Fibroblast of villous mesenchyme (primary cell): ENCODE results near the gene GNAL. TPM values are rescaled to one million over a fixed set of nuclear protein-coding genes. Genes with fewer than 3 reads are reported as not detected.
"Not testable (repeated sequence)": the region's sequence is repeated elsewhere in the genome, so short reads cannot be mapped to it uniquely, and the experiment has no call there.

ENCODE experiments used
- DNase-seq: peaks from one replicate; pipeline ENCODE4 v3.0.0-alpha.2; 2010; ENCODE audit warnings: low read depth
- H3K4me3 ChIP-seq: 2 replicates; pipeline ENCODE4 v1.5.1; 2011; ENCODE audit warnings: low read depth, mild to moderate bottlenecking, low read length
- total RNA-seq: library from RNA; depleted of rRNA; stranded (reverse); fragments of >200 nt; gene quantifications from 2 replicates; pipeline ENCODE4 v1.2.3, GENCODE V29; 2012
- TF ChIP-seq, protein P1 (sequence below): IDR thresholded peaks from 2 replicates; pipeline ENCODE4 v1.5.1; 2012; ENCODE audit warnings: low read depth, mild to moderate bottlenecking, low read length; ENCODE audit not compliant: insufficient read depth

The GNAL gene
- total RNA-seq, 1 donor, result under 0.01 TPM

DNA sequence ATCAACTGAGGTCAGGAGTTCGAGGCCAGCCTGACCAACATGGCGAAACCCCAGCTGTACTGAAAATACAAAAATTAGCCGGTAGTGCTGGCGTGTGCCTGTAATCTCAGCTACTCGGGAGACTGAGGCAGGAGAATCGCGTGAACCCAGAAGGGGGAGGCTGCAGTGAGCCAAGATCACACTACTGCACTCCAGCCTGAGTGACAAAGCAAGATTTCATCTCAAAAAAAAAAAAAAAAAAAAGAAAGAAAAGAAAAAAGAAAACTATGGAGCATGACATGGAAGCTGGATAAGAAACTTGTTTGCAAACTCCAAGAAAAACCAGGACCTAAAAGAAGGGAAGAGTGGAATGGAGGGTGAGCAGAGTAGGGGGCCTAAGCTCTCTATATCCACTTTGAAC lies 160.2 kb downstream of the GNAL start:
- no peak for DNase-seq
- TF ChIP-seq, protein P1, sequence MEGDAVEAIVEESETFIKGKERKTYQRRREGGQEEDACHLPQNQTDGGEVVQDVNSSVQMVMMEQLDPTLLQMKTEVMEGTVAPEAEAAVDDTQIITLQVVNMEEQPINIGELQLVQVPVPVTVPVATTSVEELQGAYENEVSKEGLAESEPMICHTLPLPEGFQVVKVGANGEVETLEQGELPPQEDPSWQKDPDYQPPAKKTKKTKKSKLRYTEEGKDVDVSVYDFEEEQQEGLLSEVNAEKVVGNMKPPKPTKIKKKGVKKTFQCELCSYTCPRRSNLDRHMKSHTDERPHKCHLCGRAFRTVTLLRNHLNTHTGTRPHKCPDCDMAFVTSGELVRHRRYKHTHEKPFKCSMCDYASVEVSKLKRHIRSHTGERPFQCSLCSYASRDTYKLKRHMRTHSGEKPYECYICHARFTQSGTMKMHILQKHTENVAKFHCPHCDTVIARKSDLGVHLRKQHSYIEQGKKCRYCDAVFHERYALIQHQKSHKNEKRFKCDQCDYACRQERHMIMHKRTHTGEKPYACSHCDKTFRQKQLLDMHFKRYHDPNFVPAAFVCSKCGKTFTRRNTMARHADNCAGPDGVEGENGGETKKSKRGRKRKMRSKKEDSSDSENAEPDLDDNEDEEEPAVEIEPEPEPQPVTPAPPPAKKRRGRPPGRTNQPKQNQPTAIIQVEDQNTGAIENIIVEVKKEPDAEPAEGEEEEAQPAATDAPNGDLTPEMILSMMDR, result no peak
- no peak overlapping the region for H3K4me3 ChIP-seq

DNA sequence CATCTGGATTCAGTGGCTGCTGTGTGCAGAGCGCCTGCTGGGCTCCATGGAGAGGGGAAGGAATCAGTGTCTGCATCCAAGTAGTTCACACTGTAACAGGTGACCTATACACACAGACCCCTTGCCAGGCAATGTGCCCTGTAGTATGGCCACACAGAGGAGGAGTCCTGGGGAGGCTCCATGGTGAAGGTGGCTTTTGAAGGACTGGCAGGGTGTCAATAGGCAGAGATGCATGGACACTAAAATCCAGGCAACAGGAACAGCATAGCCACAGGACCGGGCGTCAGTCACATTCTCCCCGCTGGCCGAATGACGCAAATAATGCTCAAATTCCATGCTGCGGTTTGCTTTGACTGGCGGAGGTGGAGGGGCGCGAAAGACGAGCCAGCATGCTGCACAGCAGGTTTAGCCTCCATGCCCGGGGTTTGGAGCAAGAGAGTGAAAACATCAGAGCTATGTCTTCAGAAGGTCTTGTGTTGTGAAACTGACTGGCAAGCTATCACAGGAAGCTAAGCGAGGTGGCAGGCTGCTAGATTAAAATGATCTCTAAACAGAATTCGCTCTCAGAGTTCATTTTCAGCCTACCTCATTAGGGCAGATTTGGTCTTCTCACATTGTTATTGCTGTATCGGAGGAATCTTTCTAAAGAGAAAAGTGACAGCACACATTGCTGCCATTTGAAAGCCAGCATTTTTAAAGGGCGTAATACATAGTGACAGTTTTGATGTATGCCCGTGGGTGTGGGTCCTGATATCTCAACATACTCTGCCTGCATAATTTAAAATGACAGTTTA lies 161.0 kb downstream of the GNAL start:
- TF ChIP-seq, protein P1, result no peak
- H3K4me3 ChIP-seq, result peak overlapping the region; percentile 98
- DNase-seq, result peak; percentile 94

DNA sequence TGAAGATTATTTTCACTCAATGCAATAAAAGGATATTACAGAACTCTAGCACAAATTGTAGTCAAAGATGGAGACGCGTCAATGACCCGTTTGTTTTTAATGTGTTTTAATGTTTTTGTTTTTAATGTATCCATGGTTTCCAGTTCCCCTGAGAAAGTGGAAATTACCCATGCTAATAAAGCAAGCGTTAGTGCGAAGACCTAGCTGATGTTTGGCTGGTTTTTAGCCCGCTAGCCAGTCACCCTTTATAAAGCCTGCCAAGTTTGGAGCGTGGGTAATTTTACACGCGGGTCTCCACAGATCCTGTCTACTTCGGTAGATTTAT lies 161.7 kb downstream of the GNAL start:
- TF ChIP-seq, protein P1, result no peak
- DNase-seq, result peak; percentile 84
- peak overlapping the region; percentile 98 for H3K4me3 ChIP-seq

DNA sequence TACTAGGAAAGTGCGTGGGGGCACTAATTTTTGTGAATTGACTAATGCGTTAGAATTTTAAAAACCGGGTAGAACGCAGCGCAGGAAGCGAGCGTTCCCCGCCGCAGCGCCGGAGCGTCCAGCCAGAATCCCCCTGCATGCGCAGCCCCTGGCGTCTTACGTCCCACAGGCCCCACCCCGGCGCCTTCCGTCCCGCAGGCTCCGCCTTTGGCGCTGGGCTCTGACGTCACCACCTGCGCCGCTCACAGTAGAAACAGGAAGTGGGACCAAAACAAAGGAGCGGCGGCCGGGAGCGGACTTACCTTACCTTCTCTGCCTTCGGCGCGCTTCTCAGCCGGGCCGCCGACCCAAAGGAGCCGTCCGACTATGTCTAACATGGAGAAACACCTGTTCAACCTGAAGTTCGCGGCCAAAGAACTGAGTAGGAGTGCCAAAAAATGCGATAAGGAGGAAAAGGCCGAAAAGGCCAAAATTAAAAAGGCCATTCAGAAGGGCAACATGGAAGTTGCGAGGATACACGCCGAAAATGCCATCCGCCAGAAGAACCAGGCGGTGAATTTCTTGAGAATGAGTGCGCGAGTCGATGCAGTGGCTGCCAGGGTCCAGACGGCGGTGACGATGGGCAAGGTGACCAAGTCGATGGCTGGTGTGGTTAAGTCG lies 162.2 kb downstream of the GNAL start, which contains the start of gene CHMP1B:
TSS of gene CHMP1B (plus strand) at position 268 of the 660 bp plus-strand sequence. CDS start at position 367, 99 bp downstream.
- H3K4me3 ChIP-seq, result peak within 1 kb of the TSS; percentile 98
- TF ChIP-seq, protein P1, result no peak
- peak; percentile 99 for DNase-seq

DNA sequence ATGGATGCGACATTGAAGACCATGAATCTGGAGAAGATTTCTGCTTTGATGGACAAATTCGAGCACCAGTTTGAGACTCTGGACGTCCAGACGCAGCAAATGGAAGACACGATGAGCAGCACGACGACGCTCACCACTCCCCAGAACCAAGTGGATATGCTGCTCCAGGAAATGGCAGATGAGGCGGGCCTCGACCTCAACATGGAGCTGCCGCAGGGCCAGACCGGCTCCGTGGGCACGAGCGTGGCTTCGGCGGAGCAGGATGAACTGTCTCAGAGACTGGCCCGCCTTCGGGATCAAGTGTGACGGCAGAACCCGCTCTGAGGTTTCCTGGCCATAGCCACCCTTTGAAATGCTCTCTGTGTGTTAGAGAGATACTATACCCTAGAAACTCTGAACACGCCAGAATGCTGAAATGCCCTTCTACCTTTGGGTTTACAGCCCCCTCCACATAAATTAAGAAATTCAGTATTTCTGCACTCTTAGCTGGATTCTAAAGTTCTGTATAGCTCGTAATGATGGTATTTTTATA lies 162.8 kb downstream of the GNAL start:
- peak overlapping the region; percentile 98 for H3K4me3 ChIP-seq
- TF ChIP-seq, protein P1, result no peak
- peak; percentile 54 for DNase-seq

DNA sequence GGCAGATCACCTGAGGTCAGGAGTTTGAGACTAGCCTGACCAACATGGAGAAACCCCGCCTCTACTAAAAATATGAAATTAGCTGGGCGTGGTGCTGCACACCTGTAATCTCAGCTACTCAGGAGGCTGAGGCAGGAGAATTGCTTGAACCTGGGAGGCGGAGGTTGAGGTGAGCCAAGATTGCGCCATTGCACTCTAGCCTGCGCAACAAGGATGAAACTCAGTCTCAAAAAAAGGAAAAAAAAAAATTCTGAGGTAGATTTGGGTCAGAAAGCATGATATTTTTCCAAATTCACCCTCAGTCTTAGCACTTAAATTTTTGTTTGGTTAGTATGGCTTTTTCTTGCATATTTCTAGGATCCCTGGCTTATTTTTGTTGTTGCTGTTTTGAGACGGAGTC lies 165.5 kb downstream of the GNAL start:
- DNase-seq, H3K4me3 ChIP-seq: not testable (repeated sequence)

DNA sequence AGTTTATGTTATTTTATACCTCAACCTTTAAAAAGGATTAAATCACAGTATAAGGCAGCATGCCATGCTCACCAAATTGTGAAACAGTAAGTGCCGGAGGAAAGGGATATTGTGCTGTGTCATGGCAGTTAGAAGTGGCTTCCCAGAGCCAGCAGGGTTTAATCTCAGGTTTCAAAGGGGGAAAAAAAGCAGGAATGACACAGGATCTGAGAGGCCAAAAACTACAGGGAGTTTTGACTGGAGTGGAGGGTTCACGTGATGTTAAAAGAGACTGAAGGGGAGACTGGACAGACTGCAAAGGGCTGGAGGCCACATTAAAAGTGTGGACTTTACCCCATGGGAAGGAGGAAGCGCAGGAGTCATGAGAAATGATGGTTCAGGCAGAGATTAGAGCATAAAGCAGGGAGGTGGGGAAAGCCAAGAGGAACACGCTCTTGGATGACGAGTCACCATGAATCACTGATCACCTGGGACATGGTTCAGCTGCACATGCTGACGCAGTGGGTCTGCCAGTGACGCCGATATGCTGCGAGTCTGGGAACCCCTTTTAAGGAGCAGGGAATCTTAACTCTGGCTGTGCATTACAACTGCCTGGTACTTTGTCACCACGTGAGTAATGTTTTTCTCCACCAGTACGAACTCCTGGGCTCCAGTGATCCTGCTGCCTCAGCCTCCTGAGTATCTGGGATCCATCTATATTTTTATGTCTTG lies 168.3 kb downstream of the GNAL start:
- peak; percentile 98 for DNase-seq
- no peak overlapping the region for H3K4me3 ChIP-seq
- TF ChIP-seq, protein P1, result no peak
